Measurements from ENCODE around the gene CDON.
"Not testable (repeated sequence)": the region's sequence is repeated elsewhere in the genome, so short reads cannot be mapped to it uniquely, and the experiment has no call there.

The CDON gene

DNA sequence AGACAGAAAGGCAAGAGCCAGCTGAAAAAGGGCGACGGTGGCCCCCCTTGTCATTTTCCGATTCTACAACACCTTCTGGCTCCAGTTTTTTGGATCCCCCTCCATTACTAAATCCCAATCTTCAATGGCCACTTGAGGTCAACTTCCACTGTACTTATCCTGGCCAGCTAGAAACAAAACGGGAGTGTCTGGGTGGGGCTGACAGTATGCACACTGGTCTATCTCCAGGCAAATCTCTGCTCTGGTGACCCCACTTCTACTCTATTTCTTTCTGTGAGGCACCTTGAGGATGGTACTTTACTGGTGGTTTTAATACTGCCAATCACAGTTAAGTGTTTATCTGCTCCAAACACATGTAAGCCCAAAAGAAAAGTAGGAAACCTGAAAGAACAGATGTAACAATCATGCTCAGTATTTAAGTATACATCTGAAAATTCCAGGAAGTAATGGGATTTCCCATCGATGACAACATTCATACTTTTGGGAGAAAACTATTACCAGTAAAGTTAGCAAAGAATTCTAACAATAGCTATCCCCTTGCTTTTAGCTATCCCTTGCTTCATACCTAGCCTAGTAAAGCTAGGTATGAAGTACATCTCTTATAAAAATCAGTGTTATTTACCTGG is 16.0 kb downstream of the CDON start:
- no peak for DNase-seq

DNA sequence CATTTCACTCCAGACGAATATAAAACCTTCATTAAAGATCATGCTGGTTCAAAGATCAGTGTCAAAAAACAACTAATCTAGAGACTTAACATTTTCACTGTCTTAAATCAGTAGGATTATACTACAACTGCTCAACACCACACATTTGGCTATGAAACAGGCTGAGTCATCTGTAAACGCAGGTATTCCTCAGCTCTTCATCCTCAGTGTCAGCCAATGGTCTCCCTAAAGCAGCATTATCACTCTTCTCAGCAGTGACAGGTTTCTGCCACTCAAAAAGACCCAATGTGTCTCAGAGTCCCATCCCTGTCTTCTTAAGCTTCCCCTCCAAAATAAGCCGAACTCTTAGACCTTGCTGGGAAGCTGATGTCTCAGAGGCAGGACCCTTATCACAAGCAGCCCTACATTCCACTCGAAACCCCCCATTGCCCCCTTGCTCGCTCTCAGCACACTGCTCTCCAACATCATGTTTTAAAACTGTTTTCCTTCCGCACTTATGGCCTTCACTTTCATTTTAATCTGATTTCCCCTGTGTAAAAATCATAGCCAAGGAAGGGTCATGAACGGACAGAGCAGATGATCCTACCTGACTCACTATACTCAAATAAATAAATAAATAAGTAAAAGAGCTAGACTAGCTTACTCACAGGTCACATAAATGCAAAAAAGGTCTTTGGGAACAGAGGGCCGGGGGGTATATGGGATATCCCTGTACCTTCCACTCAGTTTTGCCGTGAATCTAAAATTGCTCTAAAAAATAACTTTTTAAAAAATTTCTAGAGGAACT is 23.0 kb downstream of the CDON start:
- no peak for DNase-seq

DNA sequence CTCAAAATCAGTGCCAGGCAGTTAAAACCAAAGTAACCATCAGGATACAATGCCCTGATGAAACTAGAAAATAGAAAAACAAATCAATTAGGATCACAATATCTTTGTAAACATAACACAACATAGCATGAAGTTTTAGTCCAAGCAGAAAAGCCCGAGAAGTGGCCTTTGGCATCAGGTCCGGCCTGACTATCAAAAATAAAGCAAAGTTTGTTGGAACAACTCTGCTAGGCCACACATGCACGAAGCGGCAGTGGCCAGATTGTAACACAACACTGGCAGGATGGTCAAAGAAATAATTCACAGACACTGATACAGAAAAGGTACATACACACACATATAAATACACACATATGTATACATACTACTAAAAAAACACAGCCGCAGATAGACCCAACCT is 26.9 kb downstream of the CDON start:
- DNase-seq, result no peak

DNA sequence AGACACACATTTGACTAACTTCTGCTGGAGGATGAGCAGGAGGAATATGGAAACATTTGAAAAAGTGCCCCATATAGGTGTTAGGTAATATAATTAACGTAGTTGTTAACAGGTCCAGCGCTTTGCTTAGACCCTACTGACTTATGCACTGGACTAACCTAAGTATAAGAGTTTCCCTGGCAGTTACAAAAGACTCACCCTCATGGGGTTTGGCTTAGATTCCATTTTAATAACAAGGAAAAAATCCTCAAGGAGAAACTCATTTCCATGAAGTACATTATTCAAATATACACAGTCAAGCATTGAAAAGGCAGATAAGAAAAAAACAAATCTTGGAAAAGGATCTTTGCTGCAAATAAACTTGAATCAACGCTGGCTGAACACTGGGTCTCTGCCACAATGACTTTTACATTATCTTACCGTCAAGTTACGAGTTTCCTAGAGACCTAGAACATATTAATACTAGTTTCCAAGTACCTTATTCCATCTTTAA is 27.7 kb downstream of the CDON start:
- DNase-seq, result no peak

DNA sequence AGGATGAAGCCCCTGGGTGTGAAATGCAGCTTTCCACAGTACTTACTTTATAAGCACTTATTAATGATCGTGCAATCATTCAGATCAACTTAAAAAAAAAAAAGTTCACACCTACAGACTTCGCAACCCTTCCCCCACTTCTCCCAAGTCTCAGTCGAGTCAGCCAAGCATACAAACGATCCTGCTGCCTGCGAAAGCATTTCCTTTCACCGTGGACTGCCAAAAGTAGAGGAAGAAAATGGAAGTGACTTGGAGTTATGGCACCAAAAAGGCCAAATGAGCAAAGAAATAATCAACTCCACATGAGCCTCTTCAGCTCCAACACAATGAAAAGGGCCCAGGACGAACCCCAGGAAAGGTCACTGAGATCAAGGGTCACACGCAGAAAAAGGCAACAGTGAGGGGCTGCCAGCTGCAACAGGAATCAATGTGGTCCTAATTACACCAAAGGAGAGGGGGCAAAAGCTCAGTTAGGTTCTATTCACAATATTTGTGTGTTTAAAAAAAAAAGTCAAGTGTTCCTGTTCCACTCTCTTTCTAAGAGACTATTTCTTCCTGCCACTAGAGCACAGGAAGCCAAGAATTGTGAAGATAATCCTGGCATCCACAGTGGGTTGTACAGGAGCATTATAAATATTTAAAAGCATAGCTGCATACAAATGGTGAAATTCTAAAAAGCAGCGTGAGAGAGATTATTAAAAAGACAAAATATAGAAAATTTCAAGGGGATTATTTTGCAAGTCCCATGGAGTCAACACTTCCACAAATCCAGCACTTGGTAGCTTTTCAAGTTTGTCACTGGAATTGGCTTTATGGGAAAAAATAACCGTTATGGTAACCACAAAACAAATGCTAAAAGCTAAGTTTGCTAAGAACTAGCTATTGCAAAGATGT is 28.4 kb downstream of the CDON start:
- DNase-seq, result no peak

DNA sequence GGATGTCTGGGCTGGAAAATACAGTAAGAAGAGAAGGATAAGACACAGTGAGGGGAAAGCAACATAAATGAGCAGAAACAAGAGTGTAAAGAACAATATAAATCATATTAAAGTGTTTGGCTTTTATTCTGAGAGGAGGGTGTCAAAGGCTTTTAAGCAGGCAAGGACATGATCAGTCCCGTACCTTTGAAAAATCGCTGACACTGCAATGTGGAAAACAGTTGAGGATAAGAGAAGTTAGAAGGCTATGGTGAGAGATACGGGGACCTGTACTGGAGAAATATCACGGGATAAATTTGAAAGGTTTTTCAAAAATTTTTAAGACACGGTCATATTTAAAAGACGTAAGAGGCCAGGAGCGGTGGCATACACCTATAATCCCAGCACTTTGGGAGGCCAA is 30.3 kb downstream of the CDON start:
- no peak for DNase-seq

DNA sequence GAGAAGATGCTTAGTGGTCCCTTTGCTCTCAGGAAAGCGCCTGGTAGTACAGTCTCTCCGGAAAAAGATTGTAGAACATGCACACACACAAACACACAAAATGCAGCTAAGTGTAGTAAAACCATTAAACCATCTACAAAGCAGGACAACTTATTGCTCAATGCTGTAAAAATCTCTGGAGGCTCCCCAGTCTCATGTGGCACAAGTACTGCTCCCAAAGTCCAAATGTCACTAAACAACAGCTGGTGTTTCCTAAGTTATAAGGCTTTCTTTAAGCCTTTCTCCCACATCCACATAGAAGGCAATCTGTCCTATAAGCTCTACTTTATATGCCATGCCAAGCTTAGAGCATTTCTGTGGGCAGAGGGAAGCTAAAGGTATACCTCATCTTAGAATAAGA is 32.9 kb downstream of the CDON start:
- no peak for DNase-seq

DNA sequence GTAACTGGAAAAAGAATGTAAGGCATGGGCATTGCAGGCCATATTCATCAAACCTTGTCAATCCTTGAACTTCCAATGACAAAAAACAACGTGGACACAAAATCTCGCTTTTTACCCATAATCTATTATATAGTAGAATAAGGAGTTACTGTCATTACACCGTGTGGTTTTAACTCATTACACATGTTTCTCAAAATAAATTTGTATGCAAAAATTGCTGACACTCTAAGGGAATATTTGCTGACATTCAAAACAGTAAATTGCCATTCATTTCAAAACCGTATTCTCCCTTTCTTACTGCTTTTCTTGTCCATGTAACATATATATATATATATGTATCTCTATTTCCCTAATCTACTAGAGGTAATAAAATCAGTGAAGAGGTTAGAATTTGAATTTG is 33.4 kb downstream of the CDON start:
- no peak for DNase-seq

DNA sequence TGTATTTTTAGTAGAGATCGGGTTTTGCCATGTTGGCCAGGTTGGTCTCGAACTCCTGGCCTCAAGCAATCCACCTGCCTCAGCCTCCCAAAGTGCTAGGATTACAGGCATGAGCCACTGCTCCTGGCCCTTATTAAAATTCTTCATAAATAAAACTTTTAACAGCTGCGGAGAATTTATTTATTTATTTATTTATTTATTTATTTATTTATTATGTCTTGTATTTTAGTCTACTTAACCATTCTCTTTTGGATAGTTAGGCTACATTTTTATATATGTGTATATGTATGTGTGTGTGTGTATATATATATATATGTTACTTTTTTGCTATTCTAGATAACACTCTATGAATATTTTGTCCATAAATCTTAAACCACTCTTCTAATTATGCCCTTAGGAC is 34.1 kb downstream of the CDON start:
- DNase-seq, result not testable (repeated sequence)

DNA sequence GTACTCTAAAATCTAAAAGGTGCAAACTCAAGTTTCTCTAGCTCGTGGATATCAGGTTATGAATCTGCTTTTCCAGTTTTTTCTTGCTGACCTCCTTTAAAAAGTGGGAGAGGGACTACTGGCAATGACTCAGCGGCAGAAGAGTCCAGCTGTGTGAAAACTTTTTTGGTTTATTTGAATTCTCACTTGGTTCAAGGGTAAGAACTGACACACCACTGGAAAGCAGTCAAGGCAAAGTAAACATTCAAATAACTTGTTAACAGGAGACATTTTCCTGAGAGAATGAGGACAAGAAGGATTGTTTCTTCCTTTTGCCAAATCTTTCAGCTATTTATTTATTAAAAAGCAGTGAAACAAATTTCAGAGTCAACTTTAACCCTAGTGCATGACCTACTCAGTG is 36.1 kb downstream of the CDON start:
- DNase-seq, result no peak

DNA sequence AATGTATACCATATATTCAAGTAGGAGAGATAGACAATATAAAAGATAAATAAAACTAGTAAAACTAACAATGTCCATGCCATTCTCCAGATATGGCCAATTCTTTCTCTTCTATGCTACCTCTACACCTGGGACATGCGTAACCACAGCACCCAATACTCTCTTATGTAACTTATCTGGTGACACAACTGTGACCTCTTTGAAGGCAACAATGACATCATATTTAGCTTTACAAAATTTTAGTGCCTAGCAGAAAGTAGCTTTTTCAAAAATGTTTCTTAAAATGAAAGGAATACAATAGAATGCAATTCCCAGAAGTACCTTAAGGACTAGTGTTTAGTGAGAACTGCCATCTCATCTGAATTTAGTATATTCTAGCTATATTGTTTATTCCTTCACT is 36.8 kb downstream of the CDON start:
- no peak for DNase-seq

DNA sequence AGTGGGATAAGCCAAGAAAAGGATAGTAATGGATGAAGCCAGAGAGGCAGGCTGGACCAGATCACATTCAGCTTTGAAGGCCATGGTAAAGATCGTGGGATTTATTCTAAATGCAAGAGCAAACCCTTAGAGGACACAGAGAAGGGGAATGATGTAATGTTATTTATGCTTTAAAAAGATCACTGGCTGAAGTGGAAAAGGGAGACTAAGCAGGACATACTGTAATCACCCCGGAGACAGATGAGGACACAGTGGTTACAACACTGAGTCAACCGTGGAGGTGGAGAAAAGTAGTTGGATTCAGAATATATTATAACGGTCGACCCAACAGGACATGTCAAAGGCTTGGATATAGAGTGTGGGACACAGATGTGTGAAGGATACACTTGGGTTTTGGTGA is 38.5 kb downstream of the CDON start:
- DNase-seq, result no peak

DNA sequence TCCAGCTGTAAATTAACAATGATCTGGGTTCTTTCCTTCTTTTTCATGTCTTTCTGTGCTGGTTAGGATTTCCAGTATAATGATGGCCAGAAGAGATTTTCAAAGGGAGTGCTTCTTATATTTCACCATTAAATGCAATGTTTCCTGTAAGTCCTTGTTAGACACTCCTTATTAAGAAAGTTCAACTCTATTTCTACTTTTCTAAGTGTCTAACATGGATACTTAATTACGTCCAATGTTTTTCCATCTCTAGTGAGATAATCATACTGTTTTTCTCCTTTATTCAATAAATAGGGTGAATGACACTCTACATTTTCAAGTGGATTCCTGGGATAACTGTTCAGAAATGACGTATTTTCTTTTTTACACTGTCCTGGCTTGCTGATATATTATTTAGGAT is 49.8 kb downstream of the CDON start:
- no peak for DNase-seq

DNA sequence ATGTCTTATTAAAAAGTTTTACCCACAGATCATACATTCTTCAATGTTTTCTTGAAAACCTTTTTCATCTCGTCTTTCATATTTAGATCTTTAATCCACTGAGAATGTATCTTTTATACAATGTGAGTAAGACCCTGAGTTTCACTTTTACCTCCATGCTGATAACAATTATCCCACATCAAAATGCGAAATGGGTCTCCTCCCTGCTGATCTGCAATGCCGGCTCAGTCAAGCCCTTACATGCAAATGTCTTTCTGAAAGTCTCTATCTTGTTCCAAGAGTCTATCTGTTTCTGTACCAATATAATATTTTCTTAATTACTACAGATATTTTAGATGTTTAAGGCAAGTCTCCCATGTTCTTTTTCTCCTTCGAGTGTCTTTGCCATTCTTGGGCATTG is 50.9 kb downstream of the CDON start:
- no peak for DNase-seq

DNA sequence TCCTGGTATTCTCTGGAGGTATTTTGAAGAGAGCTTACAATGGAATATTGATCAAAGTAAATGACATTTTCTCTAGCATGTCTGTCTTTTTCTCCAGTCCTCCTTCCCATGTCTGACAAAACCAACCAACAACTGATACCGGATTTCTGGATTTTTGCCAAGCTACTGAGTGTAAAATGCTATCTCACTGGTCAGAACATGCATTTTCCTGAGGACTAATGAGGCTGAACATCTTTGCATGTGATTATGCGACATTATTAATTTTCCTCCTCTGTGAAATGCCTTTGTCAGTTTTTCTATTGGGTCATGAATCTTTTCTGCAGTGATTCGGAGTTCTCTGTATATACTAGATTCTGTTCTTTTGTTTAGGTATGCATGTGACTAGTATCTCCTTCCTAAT is 51.4 kb downstream of the CDON start:
- no peak for DNase-seq

DNA sequence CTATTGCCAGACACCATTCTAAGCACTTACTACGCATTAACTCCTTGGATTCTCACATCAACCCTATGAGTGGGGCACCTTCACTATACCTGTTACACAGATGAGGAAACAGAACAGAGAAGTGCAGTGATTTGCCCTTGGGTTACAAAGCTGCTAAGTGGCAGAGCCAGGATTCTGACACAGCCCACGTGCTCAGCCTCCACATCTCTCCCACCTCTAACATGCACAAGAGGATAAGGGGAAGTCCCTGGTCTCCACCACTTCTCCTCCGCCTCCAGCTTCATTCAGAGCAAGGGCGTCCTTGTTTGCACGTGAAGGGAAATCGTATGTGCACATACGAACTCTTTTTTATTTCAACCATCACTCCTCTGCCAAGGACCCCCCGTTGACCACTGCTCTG is 53.7 kb downstream of the CDON start:
- DNase-seq, result no peak

DNA sequence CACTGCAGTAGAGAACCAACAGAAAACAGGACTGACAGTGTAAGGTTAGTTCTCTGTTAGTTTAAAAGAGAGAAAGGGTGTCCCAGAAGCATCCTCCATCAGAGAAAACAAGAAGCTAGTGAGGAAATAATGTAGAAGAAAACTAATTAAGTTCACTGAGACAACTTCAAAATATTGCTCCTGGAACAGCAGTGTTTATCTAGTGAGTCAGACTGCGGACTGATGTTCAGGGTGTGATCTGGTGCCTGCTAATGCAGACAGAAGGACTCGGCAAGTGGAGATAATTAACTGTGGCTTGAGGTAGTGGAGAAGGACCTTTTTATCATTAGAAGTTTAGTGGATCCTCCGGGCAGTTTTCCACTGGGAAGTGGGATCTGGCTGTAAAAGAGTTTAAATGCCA is 55.4 kb downstream of the CDON start:
- DNase-seq, result no peak

DNA sequence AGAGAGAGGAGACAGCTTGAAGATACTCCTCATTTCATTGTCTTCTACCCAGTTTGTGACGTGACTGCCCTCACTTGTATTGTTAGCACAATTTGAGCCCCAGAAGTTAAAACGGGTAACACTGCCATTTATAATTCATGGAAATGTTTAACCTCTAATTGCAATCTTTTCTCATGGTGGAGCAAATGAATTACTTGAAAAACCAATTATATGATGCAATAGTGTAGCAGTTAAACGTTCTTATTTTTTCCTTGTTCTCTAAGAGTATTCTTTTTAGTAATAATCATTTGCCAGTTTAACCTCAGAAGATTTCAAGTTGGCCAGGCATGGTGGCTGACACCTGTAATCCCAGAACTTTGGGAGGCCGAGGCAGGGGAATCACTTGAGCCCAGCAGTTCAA is 56.6 kb downstream of the CDON start:
- no peak for DNase-seq

DNA sequence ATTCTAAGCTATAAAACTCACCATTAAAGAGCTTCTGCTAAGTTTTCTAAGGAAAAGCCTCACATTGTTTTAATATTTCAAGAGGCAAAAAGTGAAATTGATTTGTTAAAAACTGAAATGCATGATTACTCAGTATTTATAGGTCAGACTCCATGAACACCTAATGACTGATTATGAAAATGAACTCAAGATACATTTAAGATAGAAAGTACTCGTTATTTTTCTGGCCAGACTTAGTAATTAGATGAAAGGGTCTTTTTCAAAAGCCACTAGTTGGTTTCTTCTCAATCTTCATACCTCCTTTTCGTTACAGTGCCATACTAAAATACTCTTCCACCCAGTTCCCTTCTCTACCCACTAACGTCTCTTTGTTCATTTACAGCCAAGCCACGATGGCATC is 60.5 kb downstream of the CDON start:
- DNase-seq, result no peak

DNA sequence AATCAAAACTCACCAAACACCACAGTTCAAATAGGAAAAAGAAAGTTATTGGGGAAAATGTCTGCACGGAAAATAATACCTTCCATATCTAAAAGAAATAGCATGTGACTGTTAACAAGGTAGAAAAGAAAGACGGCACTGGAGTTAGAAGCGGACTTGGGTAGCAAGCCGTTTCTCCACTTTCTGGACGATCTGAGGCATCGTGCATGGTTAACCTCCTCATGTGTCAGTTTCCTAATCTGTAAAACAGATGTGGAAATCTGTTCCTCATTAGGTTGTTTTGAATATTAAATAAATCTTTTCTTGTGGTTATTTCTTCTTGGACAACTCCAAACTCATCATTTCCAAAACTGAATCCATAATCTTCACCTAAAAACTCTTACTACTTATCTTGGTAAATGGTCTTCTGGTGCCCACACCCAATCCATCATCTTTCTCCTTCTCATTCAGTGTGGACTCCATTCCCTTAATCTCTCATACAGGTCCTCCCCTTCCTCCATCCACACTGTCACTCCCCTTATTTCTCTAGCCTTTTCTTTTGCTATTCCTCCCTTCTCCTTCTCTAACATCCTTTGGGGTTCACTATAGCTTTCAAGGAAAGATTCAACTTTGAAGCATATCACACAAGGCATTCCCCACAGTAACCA is 63.3 kb downstream of the CDON start:
- no peak for DNase-seq

DNA sequence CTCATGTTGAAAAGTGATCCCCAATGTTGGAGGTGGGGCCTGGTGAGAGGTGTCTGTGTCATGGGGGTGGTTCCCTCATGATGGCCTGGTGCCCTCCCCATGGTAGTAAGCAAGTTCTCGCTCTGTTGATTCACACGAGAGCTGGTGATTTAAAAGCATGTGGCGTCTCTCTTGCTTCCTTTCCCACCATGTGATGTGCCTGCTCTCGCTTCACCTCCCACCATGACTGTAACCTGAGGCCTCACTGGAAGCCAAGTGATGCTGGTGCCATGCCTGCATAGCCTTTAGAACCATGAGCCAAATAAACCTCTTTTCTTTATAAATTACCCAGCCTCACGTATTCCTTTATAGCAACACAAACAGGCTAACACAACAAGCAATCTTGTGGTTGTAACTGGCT is 64.4 kb downstream of the CDON start:
- DNase-seq, result no peak

DNA sequence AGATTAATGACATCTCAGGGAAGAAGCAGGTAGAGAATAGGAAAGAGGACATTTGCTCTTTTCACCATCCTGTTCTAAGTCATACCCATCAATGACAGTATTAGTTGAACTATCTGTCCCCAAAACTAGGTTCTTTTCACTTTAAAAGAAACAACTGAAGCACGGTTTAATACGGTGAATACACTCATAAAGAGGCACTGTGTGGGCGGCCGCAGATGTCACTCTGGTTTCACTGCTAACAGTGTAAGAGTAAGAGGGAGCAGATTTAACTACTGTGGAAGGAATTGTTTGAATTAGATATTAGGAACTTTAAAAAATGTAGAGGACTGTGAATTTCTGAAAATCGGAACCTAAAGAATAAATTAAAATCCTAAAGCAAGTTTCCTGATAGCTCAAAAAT is 67.4 kb downstream of the CDON start:
- no peak for DNase-seq

DNA sequence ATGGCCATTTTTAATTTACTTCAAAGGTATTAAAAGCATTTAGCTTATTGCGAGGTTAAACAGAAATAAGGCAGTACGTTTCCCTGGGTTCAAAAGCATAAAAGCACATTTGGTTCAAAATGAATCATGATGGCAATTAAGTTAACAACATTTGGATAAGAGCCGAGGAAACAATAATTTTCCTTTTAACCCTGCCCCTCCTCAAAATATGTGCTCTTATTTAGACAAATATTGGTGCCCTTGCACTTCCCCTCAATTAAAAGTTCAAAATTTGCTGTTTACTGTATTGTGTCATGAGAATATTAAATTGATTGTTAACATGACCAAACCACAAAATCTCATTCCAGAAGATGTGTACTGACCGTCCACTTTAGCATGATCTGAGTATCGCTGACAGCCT is 68.2 kb downstream of the CDON start:
- no peak for DNase-seq

All from CD4-positive, alpha-beta T cell treated with Interleukin-15 for 1 hour (primary cell).